ENCODE data around the gene CD164L2.

The CD164L2 gene

GRCh38 chr1:27363766-27364695 lies 19.1 kb downstream of the CD164L2 start:
- no peak for DNase-seq (ENCODE audit: low read depth, low spot score)

- no peak for DNase-seq (ENCODE audit: low read depth, low spot score)
Observed at GRCh38 chr1:27361553-27361952, 21.6 kb downstream of the CD164L2 start.

DNA sequence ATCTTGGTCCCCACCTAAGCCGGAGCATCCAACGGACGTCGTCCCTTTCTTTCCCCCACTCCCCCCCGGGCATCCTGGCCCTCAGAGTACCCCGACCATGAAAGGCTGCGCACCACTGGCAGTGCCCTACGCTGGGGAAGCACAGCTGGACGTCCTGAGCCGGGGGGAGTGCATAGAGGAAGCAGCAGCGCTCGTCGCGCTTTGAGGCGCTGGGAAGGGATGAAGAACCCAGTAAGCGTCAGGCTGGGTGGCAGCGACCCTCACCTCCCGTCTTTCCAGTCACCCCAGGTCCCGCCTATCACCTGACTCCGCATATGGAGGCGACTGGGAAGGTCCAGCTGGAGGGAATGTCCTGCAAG lies 22.1 kb downstream of the CD164L2 start:
- no peak for DNase-seq (ENCODE audit: low read depth, low spot score)

GRCh38 chr1:27360159-27361043 lies 22.7 kb downstream of the CD164L2 start:
- no peak for DNase-seq (ENCODE audit: low read depth, low spot score)

DNA sequence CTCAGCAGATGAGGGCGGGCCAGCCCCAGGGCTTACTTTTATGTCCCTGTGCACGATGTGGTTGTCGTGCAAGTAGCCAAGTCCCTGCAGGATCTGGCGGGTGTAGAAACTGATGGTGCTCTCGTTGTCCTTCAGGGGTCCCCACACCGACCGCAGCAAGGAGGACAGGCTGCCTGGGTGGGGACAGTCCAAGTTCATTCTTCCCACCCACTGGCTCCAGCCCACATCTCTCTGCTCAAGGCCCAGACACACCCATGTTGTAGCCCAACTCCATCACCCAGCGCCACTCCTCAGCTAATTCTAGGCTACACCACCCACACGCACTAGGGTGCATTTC lies 23.3 kb downstream of the CD164L2 start:
- no peak for DNase-seq (ENCODE audit: low read depth, low spot score)

- DNase-seq (ENCODE audit: low read depth, low spot score), result no peak
Observed at GRCh38 chr1:27358928-27359313, 24.2 kb downstream of the CD164L2 start.

GRCh38 chr1:27358038-27358927 lies 24.9 kb downstream of the CD164L2 start:
- DNase-seq (ENCODE audit: low read depth, low spot score), result no peak

- DNase-seq (ENCODE audit: low read depth, low spot score), result no peak
Observed at GRCh38 chr1:27357281-27358037, 25.7 kb downstream of the CD164L2 start.

DNA sequence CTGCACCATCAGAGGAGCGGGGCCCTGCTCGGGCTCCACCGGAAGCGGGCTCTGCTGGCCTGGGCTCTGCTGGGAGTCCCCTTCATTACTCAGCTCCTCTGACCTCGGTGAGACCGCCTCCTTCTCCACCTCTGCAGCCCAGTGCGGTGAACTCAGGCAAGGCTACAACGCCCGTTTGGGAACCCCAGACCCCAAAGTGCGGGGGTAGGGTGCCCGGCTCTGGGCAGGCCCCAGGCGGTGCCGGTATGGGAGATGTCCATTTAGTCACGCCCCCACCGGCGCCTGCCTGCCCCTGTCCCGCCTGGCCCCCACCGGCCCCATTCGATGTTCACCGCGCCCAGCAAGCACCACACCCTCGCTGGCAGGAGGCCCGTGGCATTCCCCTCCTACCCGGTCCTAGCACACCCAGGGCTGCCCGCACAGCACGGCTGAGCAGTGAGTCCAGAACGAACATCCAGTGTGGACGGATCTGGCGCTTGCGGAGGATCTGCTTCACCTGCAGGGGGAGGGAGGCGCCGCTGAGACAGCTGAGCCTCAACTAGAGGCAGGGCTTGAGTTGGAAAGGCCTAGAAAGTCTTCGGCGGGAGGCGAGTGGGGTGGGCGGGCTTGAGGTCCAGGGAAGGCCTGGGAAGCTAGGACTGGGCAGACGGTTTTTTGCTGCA lies 26.4 kb downstream of the CD164L2 start:
- DNase-seq (ENCODE audit: low read depth, low spot score), result no peak

- DNase-seq (ENCODE audit: low read depth, low spot score), result no peak
Observed at GRCh38 chr1:27356277-27356618, 26.9 kb downstream of the CD164L2 start.

- no peak for DNase-seq (ENCODE audit: low read depth, low spot score)
Observed at GRCh38 chr1:27355683-27356082, 27.4 kb downstream of the CD164L2 start.

DNA sequence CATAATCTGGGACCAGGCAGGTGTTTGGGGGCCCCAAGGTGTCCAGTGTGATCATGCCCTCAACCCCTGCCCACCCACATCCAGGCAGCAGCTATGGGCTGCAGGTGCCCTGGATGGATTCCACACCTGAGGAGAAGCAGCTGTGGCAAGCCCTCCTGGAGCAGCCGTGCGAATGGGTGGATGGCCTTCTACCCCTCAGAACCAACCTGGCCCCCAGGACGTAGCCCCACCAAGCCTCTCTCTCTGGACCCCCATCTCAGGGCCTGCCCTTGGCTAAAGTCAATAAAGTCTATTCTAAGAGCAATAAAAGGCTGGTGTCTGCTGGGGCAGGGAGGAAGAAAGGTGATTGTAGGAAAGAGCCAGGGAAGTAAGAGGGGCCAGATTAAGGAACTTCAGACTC lies 29.5 kb downstream of the CD164L2 start:
- DNase-seq (ENCODE audit: low read depth, low spot score), result no peak

DNA sequence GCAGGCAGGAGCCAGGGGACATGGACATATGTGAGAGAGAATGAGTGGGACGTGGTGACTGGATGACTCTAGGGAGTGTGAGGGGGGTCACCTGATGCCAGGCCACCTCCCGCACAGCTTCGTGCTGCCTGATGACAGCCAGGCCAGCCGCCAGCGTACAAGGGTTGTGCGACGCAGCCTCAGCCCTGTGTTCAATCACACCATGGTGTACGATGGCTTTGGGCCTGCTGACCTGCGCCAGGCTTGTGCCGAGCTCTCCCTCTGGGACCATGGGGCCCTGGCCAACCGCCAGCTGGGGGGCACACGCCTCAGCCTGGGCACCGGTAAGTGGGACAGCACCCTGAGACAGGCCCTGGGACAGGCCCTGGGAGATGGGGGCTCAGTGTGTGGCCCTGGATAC lies 30.0 kb downstream of the CD164L2 start:
- DNase-seq (ENCODE audit: low read depth, low spot score), result no peak

DNA sequence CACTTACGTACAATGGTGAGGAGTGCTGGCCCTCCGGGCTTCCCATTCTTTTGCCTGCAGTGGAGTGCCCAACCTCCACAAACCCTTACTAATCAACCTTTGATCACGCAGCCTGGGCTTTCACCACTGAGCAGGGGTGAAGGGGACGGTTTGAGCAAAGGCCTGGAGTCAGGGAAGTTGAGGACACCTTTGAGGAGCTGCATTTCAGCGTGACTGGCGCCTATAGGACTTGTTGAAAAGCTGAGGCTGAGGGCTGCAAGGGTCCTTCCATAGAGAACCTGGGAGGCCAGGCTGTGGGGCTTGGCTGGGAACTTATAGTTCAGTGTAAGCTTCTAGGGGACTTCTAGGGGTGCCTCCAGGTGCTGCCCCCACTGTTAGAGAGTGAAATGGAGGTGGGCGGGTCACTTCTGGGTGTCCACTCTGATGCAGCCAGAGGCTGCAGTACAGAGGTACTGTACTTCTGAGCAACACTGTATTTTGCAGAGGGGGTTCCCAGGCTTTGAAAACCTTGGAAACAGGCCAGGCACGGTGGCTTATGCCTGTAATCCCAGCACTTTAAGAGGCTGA lies 31.5 kb downstream of the CD164L2 start:
- no peak for DNase-seq (ENCODE audit: low read depth, low spot score)

DNA sequence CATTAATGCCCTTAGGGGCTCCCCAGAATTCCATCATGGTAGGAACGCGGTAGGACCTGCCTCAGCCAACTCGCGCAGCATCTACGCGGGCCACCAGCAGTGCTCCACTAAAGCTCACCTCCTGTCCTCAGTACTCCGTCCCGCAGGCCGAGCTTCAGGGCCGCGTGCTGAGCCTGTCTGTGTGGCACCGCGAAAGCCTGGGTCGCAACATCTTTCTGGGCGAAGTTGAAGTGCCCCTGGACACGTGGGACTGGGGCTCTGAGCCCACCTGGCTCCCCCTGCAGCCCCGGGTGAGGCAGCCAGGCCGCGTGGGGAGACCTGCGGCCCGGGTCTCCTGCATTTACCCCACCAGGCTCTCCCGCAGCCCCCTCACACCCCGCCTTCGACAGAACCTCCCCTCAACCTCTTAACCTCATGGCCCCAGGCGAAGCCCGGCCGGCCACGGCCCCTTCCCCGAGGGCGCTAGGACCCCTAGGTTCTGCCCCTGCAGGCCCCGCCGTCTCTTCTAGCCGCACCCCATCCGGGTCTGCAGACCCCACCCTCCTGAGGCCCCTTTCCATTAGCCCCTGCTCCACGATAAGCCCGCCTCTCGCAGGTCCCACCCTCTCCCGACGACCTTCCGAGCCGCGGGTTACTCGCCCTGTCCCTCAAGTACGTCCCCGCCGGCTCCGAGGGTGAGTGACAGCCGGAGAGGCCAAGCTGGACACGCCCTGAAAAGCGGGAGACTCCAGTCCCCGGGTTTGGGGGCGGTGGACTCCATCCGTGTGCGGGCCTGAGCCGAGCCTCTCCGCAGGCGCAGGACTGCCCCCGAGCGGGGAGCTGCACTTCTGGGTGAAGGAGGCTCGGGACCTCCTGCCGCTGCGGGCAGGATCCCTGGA lies 32.2 kb downstream of the CD164L2 start:
- DNase-seq (ENCODE audit: low read depth, low spot score), result no peak

DNA sequence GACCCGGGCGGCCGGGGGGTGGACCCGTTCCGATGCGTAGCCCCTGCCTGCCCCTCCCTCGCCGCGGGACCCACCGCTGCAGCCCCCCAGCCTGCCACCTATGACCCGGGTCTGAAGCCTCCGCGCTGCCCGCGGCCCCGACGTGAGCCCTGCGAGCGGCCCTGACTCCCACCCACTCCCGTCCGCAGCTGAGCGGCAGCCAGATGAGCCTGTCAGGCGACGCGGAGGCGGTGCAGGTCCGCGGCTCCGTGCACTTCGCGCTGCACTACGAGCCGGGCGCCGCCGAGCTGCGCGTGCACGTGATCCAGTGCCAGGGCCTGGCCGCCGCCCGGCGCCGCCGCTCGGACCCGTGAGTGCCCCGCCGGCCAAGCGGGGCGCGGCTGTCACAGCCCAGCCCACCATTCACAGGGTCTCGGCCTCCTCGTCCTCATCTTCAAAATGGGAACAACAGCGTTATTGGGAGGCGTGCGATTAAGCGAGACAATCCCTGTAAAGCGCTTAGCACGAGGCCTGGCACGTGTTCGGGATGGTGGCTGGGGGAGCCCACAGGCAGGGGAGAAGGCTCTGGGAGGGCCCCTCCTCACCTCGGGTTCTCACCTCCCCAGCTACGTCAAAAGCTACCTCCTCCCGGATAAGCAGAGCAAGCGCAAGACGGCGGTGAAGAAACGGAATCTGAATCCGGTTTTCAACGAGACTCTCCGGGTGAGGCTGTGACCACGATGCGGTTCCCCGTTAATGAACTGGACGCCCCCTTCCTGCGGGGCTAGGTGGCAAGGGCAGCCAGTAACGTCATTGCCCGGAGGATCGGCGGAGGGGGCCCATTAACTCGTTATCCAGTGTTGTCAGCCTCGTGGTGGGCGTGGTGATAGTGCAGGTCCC lies 33.1 kb downstream of the CD164L2 start:
- DNase-seq (ENCODE audit: low read depth, low spot score), result no peak

GRCh38 chr1:27348861-27349783 lies 34.0 kb downstream of the CD164L2 start:
- DNase-seq (ENCODE audit: low read depth, low spot score), result no peak
